Vagina (tissue), 2 donors: Measurements from ENCODE around the gene RNASET2. TPM values are rescaled to one million over a fixed set of nuclear protein-coding genes. Genes with fewer than 3 reads are reported as not detected.
A peak's percentile ranks its signal among the peaks of the same experiment; 100 is the strongest.

ENCODE experiments used
- DNase-seq, 2 donors: peaks; one replicate each; pipeline ENCODE4 v3.0.0-alpha.2; 2017; ENCODE audit errors: extremely low spot score in 2 of 2
- H3K27ac ChIP-seq: fragments of 200-600 bp; sonication (generic); one replicate; pipeline ENCODE4 v1.5.1; 2019
- H3K27me3 ChIP-seq: fragments of 200-600 bp; sonication (generic); one replicate; pipeline ENCODE4 v1.5.1; 2019
- H3K36me3 ChIP-seq, 2 donors: fragments of 200-600 bp; sonication (generic); one replicate each; pipeline ENCODE4 v1.5.1; 2017 to 2019
- H3K4me1 ChIP-seq: fragments of 200-600 bp; sonication (generic); one replicate; pipeline ENCODE4 v1.5.1; 2019
- H3K4me3 ChIP-seq, 2 donors: fragments of 200-600 bp; sonication (generic); 1 replicate in 1 of 2; 2 replicates in 1 of 2; pipeline ENCODE4 v1.5.1; 2016 to 2019
- H3K9me3 ChIP-seq: fragments of 200-600 bp; sonication (generic); one replicate; pipeline ENCODE4 v1.5.1; 2019
- CTCF ChIP-seq, 3 experiments: fragments of 450-650 bp in 2 of 3; fragments of 200-600 bp in 1 of 3; sonication (generic) in 1 of 3; IDR thresholded peaks; one replicate each; pipeline ENCODE4 v1.5.1; 2017 to 2019; ENCODE audit warnings: antibody characterized with exemption in 3 of 3, mild to moderate bottlenecking in 2 of 3, moderate library complexity in 2 of 3
- POLR2A ChIP-seq, 2 donors: fragments of 450-650 bp; IDR thresholded peaks; one replicate each; pipeline ENCODE4 v1.6.1; 2017; ENCODE audit warnings: antibody characterized with exemption in 2 of 2, mild to moderate bottlenecking in 2 of 2, moderate library complexity in 2 of 2
- POLR2AphosphoS5 ChIP-seq, 2 donors: sonication (generic); formaldehyde crosslinking; IDR thresholded peaks; one replicate each; pipeline ENCODE4 v1.9.0; 2017; ENCODE audit warnings: antibody characterized with exemption in 2 of 2, mild to moderate bottlenecking in 2 of 2, low read depth in 1 of 2; ENCODE audit not compliant: insufficient read depth in 1 of 2
- intact Hi-C: fragments of 100-400 bp; cut with DNase I; formaldehyde crosslinking; loops from one replicate; pipeline ENCODE4 v1.15.1; 2023
- total RNA-seq: library from RNA; depleted of rRNA; stranded (reverse); fragments of >200 nt; gene quantifications from one replicate; pipeline ENCODE4 v1.2.3, GENCODE V29; 2016

The RNASET2 gene
- total RNA-seq, 1 donor from 2014 or later = 31.4 TPM

GRCh38 chr6:166996406-166996805, 40.1 kb upstream of the RNASET2 start:
- no peaks in the 10 kb centered on the region for H3K36me3 ChIP-seq
- no peaks in the 10 kb centered on the region for H3K9me3 ChIP-seq
- H3K4me1 ChIP-seq = peaks cover 30% of the 10 kb centered on the region
- no peak for DNase-seq
- TF ChIP-seq CTCF (IDR thresholded peaks at IDR 0.05) (no peak), POLR2AphosphoS5 (IDR thresholded peaks at IDR 0.05; ENCODE audit: insufficient read depth in 1 of 2, low read depth in 1 of 2) (no peak), POLR2A (IDR thresholded peaks at IDR 0.05) (no peak)
- no peaks in the 10 kb centered on the region for H3K27me3 ChIP-seq
- H3K27ac ChIP-seq = no peak overlapping the region
- H3K4me3 ChIP-seq = no peak overlapping the region
- intact Hi-C loops = no loop called here

GRCh38 chr6:166989427-166990032, 33.2 kb upstream of the RNASET2 start:
- Histone ChIP-seq H3K4me1 (no peaks in the 10 kb centered on the region), H3K36me3 (no peaks in the 10 kb centered on the region), H3K9me3 (no peaks in the 10 kb centered on the region), H3K27me3 (no peaks in the 10 kb centered on the region), H3K27ac (no peak overlapping the region), H3K4me3 (no peak overlapping the region)
- intact Hi-C loops = loop anchor here (5.0 kb wide), 1 partner anchor 202 kb away; no protein-coding TSS in a partner anchor
- no peak for DNase-seq
- TF ChIP-seq POLR2A (IDR thresholded peaks at IDR 0.05) = no peak
- TF ChIP-seq POLR2AphosphoS5 (IDR thresholded peaks at IDR 0.05; ENCODE audit: insufficient read depth in 1 of 2, low read depth in 1 of 2) = no peak
- peak in 2 of 3 experiments; percentile 21 to 22 for TF ChIP-seq CTCF (IDR thresholded peaks at IDR 0.05)

GRCh38 chr6:166988674-166989201, 32.4 kb upstream of the RNASET2 start:
- no peaks in the 10 kb centered on the region for H3K4me1 ChIP-seq
- no peak for DNase-seq
- H3K27ac ChIP-seq = no peak overlapping the region
- H3K9me3 ChIP-seq = no peaks in the 10 kb centered on the region
- TF ChIP-seq CTCF (IDR thresholded peaks at IDR 0.05) (no peak), POLR2AphosphoS5 (IDR thresholded peaks at IDR 0.05; ENCODE audit: insufficient read depth in 1 of 2, low read depth in 1 of 2) (no peak), POLR2A (IDR thresholded peaks at IDR 0.05) (no peak)
- no peak overlapping the region for H3K4me3 ChIP-seq
- no peaks in the 10 kb centered on the region for H3K27me3 ChIP-seq
- no peaks in the 10 kb centered on the region for H3K36me3 ChIP-seq
- intact Hi-C loops = loop anchor here (5.0 kb wide), 1 partner anchor 201 kb away; no protein-coding TSS in a partner anchor

GRCh38 chr6:166987930-166988329, 31.6 kb upstream of the RNASET2 start:
- TF ChIP-seq POLR2AphosphoS5 (IDR thresholded peaks at IDR 0.05; ENCODE audit: insufficient read depth in 1 of 2, low read depth in 1 of 2) (no peak), POLR2A (IDR thresholded peaks at IDR 0.05) (no peak), CTCF (IDR thresholded peaks at IDR 0.05) (no peak)
- Histone ChIP-seq H3K4me3 (no peak overlapping the region), H3K9me3 (no peaks in the 10 kb centered on the region), H3K36me3 (no peaks in the 10 kb centered on the region), H3K27ac (no peak overlapping the region), H3K4me1 (no peaks in the 10 kb centered on the region), H3K27me3 (no peaks in the 10 kb centered on the region)
- DNase-seq = no peak
- intact Hi-C loops = loop anchor here (5.0 kb wide), 1 partner anchor 201 kb away; no protein-coding TSS in a partner anchor

- TF ChIP-seq POLR2A (IDR thresholded peaks at IDR 0.05) (no peak), POLR2AphosphoS5 (IDR thresholded peaks at IDR 0.05; ENCODE audit: insufficient read depth in 1 of 2, low read depth in 1 of 2) (no peak), CTCF (IDR thresholded peaks at IDR 0.05) (no peak)
- intact Hi-C loops = loop anchor here (5.0 kb wide), 1 partner anchor 200 kb away; no protein-coding TSS in a partner anchor
- Histone ChIP-seq H3K27ac (no peak overlapping the region), H3K9me3 (no peaks in the 10 kb centered on the region), H3K4me3 (no peak overlapping the region), H3K36me3 (no peaks in the 10 kb centered on the region), H3K27me3 (no peaks in the 10 kb centered on the region), H3K4me1 (no peaks in the 10 kb centered on the region)
- DNase-seq = no peak
Measured at GRCh38 chr6:166987448-166987847, 31.1 kb upstream of the RNASET2 start.
